Osteoblast (primary cell): ENCODE measurements around the gene SEC11C. TPM values are rescaled to one million over a fixed set of nuclear protein-coding genes. Genes with fewer than 3 reads are reported as not detected.
"Not testable (repeated sequence)": the region's sequence is repeated elsewhere in the genome, so short reads cannot be mapped to it uniquely, and the experiment has no call there.

ENCODE experiments used
- DNase-seq: peaks from one replicate; pipeline ENCODE4 v3.0.0; 2011; ENCODE audit warnings: low spot score, mixed read lengths; ENCODE audit not compliant: insufficient read length; ENCODE audit errors: missing footprints
- H2AFZ ChIP-seq: 2 replicates; pipeline ENCODE4 v1.6.0; 2011; ENCODE audit warnings: mild to moderate bottlenecking, low read length
- H3K27ac ChIP-seq: 2 replicates; pipeline ENCODE4 v1.5.1; 2011; ENCODE audit warnings: mild to moderate bottlenecking, low read depth, low read length, moderate library complexity
- H3K27me3 ChIP-seq: 2 replicates; pipeline ENCODE4 v1.6.0; 2012; ENCODE audit warnings: mild to moderate bottlenecking, control low read depth, inconsistent platforms, low read length, moderate library complexity; ENCODE audit not compliant: insufficient read depth
- H3K36me3 ChIP-seq: 2 replicates; pipeline ENCODE4 v1.5.1; 2011; ENCODE audit warnings: mild to moderate bottlenecking, low read length, control low read depth, moderate library complexity; ENCODE audit not compliant: insufficient read depth
- H3K4me1 ChIP-seq: 2 replicates; pipeline ENCODE4 v1.5.1; 2011; ENCODE audit warnings: mild to moderate bottlenecking, low read length, control low read depth, moderate library complexity; ENCODE audit not compliant: insufficient read depth
- H3K4me2 ChIP-seq: 2 replicates; pipeline ENCODE4 v1.6.0; 2011; ENCODE audit warnings: mild to moderate bottlenecking, low read length; ENCODE audit not compliant: insufficient read depth
- H3K4me3 ChIP-seq: fragments of 200-600 bp; sonication (generic); 3 replicates; pipeline ENCODE4 v1.5.1; 2012; ENCODE audit warnings: mild to moderate bottlenecking, low read length, inconsistent platforms; ENCODE audit not compliant: insufficient read depth
- H3K79me2 ChIP-seq: 2 replicates; pipeline ENCODE4 v1.6.0; 2012; ENCODE audit warnings: mild to moderate bottlenecking, low read length, control low read depth, inconsistent platforms; ENCODE audit not compliant: insufficient read depth
- H3K9me3 ChIP-seq: 2 replicates; pipeline ENCODE4 v1.5.1; 2011; ENCODE audit warnings: low read depth, low read length, control low read depth
- H4K20me1 ChIP-seq: 2 replicates; pipeline ENCODE4 v1.6.0; 2012; ENCODE audit warnings: mild to moderate bottlenecking, low read length, control low read depth; ENCODE audit not compliant: insufficient read depth
- total RNA-seq: library from RNA; depleted of rRNA; stranded (reverse); fragments of >200 nt; gene quantifications from 2 replicates; pipeline ENCODE4 v1.2.3, GENCODE V29; 2012
- TF ChIP-seq, protein P1 (sequence below): IDR thresholded peaks from 2 replicates; pipeline ENCODE4 v1.5.1; 2011; ENCODE audit warnings: mild to moderate bottlenecking, low read depth, low read length, moderate library complexity; ENCODE audit errors: extremely low read depth

The SEC11C gene
- total RNA-seq, 1 donor, result 10.1 TPM

- Histone ChIP-seq H3K27me3 (peaks cover 9% of the 10 kb centered on the region), H3K4me1 (peaks cover 8% of the 10 kb centered on the region), H3K79me2 (peaks cover 7% of the 10 kb centered on the region), H3K9me3 (no peaks in the 10 kb centered on the region), H3K4me3 (no peak overlapping the region), H3K27ac (no peak overlapping the region), H4K20me1 (no peaks in the 10 kb centered on the region), H2AFZ (no peak overlapping the region), H3K4me2 (no peak overlapping the region), H3K36me3 (no peaks in the 10 kb centered on the region)
- TF ChIP-seq, protein P1, sequence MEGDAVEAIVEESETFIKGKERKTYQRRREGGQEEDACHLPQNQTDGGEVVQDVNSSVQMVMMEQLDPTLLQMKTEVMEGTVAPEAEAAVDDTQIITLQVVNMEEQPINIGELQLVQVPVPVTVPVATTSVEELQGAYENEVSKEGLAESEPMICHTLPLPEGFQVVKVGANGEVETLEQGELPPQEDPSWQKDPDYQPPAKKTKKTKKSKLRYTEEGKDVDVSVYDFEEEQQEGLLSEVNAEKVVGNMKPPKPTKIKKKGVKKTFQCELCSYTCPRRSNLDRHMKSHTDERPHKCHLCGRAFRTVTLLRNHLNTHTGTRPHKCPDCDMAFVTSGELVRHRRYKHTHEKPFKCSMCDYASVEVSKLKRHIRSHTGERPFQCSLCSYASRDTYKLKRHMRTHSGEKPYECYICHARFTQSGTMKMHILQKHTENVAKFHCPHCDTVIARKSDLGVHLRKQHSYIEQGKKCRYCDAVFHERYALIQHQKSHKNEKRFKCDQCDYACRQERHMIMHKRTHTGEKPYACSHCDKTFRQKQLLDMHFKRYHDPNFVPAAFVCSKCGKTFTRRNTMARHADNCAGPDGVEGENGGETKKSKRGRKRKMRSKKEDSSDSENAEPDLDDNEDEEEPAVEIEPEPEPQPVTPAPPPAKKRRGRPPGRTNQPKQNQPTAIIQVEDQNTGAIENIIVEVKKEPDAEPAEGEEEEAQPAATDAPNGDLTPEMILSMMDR, result no peak
- DNase-seq, result no peak
These were observed 2.6 kb downstream of the SEC11C start for GRCh38 chr18:59142274-59142673.

- not testable (repeated sequence) for H3K27ac ChIP-seq, H3K4me3 ChIP-seq, H3K79me2 ChIP-seq, H3K4me1 ChIP-seq, H3K27me3 ChIP-seq, H3K36me3 ChIP-seq, H3K4me2 ChIP-seq, H2AFZ ChIP-seq, H3K9me3 ChIP-seq, H4K20me1 ChIP-seq, DNase-seq
These were observed 3.2 kb downstream of the SEC11C start for GRCh38 chr18:59142800-59143416.

GRCh38 chr18:59143441-59143840, 3.8 kb downstream of the SEC11C start:
- Histone ChIP-seq H3K4me3 (no peak overlapping the region), H3K4me2 (peak overlapping the region; percentile 33), H3K79me2 (peaks cover 7% of the 10 kb centered on the region)

DNA sequence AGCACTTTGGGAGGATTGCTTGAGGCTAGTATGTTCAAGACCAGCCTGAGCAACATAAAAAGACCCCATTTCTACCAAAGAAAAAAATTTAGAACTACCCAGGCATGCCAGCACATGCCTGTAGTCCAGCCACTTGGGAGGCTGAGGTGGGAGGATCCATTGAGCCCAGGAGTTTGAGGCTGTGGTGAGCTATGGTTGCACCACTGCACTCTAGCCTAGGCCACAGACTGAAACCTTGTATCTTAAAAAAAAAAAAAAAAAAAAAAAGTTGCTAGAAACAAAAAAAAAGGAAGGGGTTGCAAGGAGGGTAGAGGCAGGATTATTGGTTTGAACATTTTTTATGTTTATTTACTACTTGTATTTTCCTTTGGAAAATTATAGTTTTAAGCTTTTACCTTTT, 4.8 kb downstream of the SEC11C start:
- Histone ChIP-seq H3K4me2 (no peak overlapping the region), H3K4me1 (peaks cover 8% of the 10 kb centered on the region), H3K27ac (no peak overlapping the region), H4K20me1 (no peaks in the 10 kb centered on the region), H3K9me3 (no peaks in the 10 kb centered on the region), H3K36me3 (no peaks in the 10 kb centered on the region), H3K79me2 (peaks cover 7% of the 10 kb centered on the region), H2AFZ (no peak overlapping the region), H3K4me3 (no peak overlapping the region), H3K27me3 (no peaks in the 10 kb centered on the region)
- no peak for DNase-seq
- TF ChIP-seq, protein P1, result no peak

More at GRCh38 chr18:59143441-59143840, 3.8 kb downstream of the SEC11C start:
- peak; percentile 86 for DNase-seq
- Histone ChIP-seq H3K27me3 (peaks cover 3% of the 10 kb centered on the region), H3K9me3 (no peaks in the 10 kb centered on the region), H3K27ac (no peak overlapping the region), H2AFZ (no peak overlapping the region), H4K20me1 (no peaks in the 10 kb centered on the region), H3K4me1 (peaks cover 8% of the 10 kb centered on the region), H3K36me3 (no peaks in the 10 kb centered on the region)
- TF ChIP-seq, protein P1, result no peak
